Activated T-helper 1 cell treated with anti-CD3 and anti-CD28 coated beads, Interleukin-12 subunit alpha, Interleukin-12 subunit beta, Interleukin-2, Interleukin-4 antibody, amounts not matched to agents 30 ng/mL and 10 ng/mL and 1 ng/mL, durations not matched to agents 14 hours and 24 hours and 36 hours (primary cell): ENCODE measurements around the gene USP20. TPM values are rescaled to one million over a fixed set of nuclear protein-coding genes. Genes with fewer than 3 reads are reported as not detected.
A peak's percentile ranks its signal among the peaks of the same experiment; 100 is the strongest.

Experiments
- DNase-seq: peaks from one replicate; pipeline ENCODE4 v3.0.0; 2021; ENCODE audit warnings: low spot score
- H3K27ac Mint-ChIP-seq: one replicate; pipeline ENCODE4 v1.8.0; 2021; ENCODE audit warnings: mild to moderate bottlenecking, mixed read lengths
- H3K27me3 Mint-ChIP-seq: one replicate; pipeline ENCODE4 v1.8.0; 2022; ENCODE audit warnings: mild to moderate bottlenecking, moderate library complexity, mixed read lengths; ENCODE audit not compliant: insufficient read depth
- H3K36me3 Mint-ChIP-seq: one replicate; pipeline ENCODE4 v1.8.0; 2021; ENCODE audit warnings: low read depth, mixed read lengths
- H3K4me1 Mint-ChIP-seq: one replicate; pipeline ENCODE4 v1.8.0; 2021; ENCODE audit warnings: low read depth, mixed read lengths
- H3K4me3 Mint-ChIP-seq: one replicate; pipeline ENCODE4 v1.8.0; 2021; ENCODE audit warnings: mild to moderate bottlenecking, moderate library complexity, mixed read lengths
- H3K9me3 Mint-ChIP-seq: one replicate; pipeline ENCODE4 v1.8.0; 2021; ENCODE audit warnings: mixed read lengths
- intact Hi-C: fragments of 100-400 bp; cut with micrococcal nuclease; formaldehyde crosslinking; loops from one replicate; pipeline ENCODE4 v1.15.1; 2024
- total RNA-seq: library from RNA; stranded (reverse); gene quantifications from 2 replicates; pipeline ENCODE4 v1.2.3, GENCODE V29; 2022

Gene USP20
- total RNA-seq, 1 donor from 2014 or later = 50.2 TPM

DNA sequence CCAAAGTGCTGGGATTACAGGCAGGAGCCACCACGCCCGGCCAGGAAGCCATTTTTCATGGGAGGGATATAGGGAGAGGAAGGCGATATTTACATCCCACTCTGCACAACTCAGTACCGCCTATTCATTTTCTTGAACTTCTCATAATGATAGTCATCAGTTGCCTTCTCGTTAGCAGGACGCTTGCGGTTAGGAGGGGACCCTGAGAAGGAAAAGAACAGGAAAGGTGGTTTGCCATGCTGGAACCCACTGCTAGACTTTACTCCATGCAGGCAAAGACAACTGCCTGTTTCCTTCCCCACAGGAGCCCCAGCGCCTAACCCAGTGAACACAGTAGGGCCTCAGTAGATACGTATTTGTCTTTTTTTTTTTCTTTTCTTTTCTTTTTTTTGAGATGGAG is 7.2 kb upstream of the USP20 start:
- Mint-ChIP-seq H3K36me3 (peaks cover 33% of the 10 kb centered on the region), H3K9me3 (no peaks in the 10 kb centered on the region), H3K27me3 (no peaks in the 10 kb centered on the region), H3K4me1 (peaks cover 2% of the 10 kb centered on the region), H3K4me3 (no peak overlapping the region), H3K27ac (no peak overlapping the region)
- intact Hi-C loops = no loop called here
- DNase-seq = no peak

- H3K27me3 Mint-ChIP-seq = no peaks in the 10 kb centered on the region
- H3K4me1 Mint-ChIP-seq = peaks cover 8% of the 10 kb centered on the region
- no peaks in the 10 kb centered on the region for H3K9me3 Mint-ChIP-seq
- H3K4me3 Mint-ChIP-seq = no peak overlapping the region
- no peak for DNase-seq
- H3K27ac Mint-ChIP-seq = no peak overlapping the region
- intact Hi-C loops = no loop called here
- peaks cover 37% of the 10 kb centered on the region for H3K36me3 Mint-ChIP-seq
Measured at GRCh38 chr9:129828969-129829368, 6.3 kb upstream of the USP20 start.

DNA sequence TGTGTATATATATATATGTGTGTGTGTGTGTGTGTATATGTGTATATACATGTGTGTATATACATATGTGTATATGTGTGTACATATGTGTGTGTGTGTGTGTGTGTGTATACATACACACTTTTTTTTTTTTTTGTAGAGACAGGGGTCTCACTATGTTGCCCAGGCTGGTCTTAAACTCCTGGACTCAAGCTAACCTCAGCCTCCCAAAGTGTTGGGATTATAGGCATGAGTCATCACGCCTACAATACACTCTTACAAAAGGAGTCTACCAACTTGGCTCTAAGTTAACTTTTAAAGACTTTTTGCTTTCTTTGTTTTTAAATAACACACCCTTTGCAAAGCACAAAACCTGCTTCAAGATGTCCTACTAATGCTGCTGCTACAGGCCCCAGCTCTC is 2.3 kb upstream of the USP20 start:
- peaks cover 44% of the 10 kb centered on the region for H3K36me3 Mint-ChIP-seq
- H3K27me3 Mint-ChIP-seq = no peaks in the 10 kb centered on the region

GRCh38 chr9:129834489-129835127 is 650 bp upstream of the USP20 start:
- peaks cover 46% of the 10 kb centered on the region for H3K4me1 Mint-ChIP-seq
- intact Hi-C loops = loop anchor here (1.0 to 5.0 kb wide), 9 partner anchors 10 to 408 kb away; partner anchors contain the start of genes ASB6, FNBP1, TOR1A and TOR1B
- peak; percentile 17 for DNase-seq
- H3K9me3 Mint-ChIP-seq = no peaks in the 10 kb centered on the region
- H3K36me3 Mint-ChIP-seq = peaks cover 37% of the 10 kb centered on the region
- H3K4me3 Mint-ChIP-seq = peak overlapping the region; percentile 97
- no peaks in the 10 kb centered on the region for H3K27me3 Mint-ChIP-seq
- peak overlapping the region; percentile 99 for H3K27ac Mint-ChIP-seq

More for the DNA sequence above, 2.3 kb upstream of the USP20 start:
- Mint-ChIP-seq H3K9me3 (no peaks in the 10 kb centered on the region), H3K4me1 (peaks cover 33% of the 10 kb centered on the region), H3K27ac (peak overlapping the region; percentile 8), H3K4me3 (peak overlapping the region; percentile 97)
- intact Hi-C loops = no loop called here
- DNase-seq = no peak

DNA sequence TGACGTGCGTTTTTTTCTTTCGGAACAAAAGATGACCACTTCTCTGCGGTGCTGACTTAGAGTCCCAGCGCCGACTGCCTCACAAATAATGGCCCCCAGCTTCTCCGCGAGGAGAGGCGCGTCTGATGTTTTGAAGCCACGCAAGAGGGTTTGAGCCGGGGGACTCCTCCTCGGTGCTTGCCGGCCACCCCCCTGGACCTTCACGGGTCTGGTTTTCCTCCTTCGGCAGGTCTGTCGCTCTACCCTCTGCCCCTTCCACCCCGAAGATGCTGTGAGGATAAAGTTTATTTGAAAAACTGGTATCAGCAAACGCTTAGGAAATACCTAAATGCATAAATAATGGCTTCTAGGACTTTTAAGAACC is 584 bp downstream of the USP20 start:
- Mint-ChIP-seq H3K36me3 (peaks cover 32% of the 10 kb centered on the region), H3K4me3 (peak overlapping the region; percentile 96), H3K27me3 (no peaks in the 10 kb centered on the region), H3K27ac (peak overlapping the region; percentile 94), H3K9me3 (no peaks in the 10 kb centered on the region), H3K4me1 (peaks cover 54% of the 10 kb centered on the region)
- intact Hi-C loops = loop anchor here (1.0 to 5.0 kb wide), 9 partner anchors 12 to 406 kb away; partner anchors contain the start of genes ASB6, FNBP1, TOR1A and TOR1B
- no peak for DNase-seq

DNA sequence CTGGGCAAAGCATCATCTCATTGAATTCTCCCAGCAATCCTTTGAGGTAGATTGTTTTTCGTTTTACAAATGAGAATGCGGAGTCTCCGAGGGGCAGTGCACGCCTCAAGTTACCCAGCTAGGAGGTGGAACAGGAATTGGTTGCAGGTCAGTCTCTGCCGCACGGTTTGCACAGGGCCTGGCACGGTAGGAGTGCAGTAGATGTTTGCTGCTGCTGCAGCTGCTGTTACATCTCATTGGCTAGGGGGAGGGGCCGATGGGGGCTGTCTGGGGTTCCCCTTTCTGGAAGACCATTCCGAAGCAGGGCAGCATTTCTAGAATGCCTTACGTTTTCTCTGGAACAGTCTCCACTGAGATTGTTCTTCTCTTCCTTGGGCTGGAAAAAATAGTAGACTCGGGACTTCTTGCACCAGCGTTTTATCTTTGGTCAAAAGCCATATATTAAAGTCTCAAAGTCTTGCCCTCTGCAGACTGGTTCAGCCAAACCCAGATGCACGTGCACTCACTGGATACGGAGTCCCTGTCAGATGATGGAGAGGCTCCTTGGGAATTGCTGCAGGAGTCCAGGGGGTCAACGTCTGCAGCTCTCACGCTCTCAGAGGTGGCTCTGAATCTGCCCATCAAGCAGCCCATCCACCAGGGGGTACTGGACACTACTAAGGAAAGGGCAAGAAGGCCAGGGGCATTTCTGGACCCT is 1.2 kb downstream of the USP20 start:
- Mint-ChIP-seq H3K9me3 (no peaks in the 10 kb centered on the region), H3K27me3 (no peaks in the 10 kb centered on the region), H3K36me3 (peaks cover 33% of the 10 kb centered on the region), H3K27ac (peak overlapping the region; percentile 94), H3K4me1 (peaks cover 60% of the 10 kb centered on the region), H3K4me3 (peak overlapping the region; percentile 96)
- intact Hi-C loops = loop anchor here (5.0 kb wide), 3 partner anchors 206 to 406 kb away; partner anchors contain the start of gene FNBP1
- peak; percentile 30 for DNase-seq

- peak; percentile 31 for DNase-seq
- Mint-ChIP-seq H3K4me3 (peak overlapping the region; percentile 77), H3K36me3 (peaks cover 24% of the 10 kb centered on the region), H3K27ac (peak overlapping the region; percentile 94), H3K9me3 (no peaks in the 10 kb centered on the region), H3K27me3 (no peaks in the 10 kb centered on the region), H3K4me1 (peaks cover 55% of the 10 kb centered on the region)
- intact Hi-C loops = loop anchor here (5.0 kb wide), 3 partner anchors 204 to 404 kb away; partner anchors contain the start of gene FNBP1
Measured at GRCh38 chr9:129838707-129839259, 3.5 kb downstream of the USP20 start.

DNA sequence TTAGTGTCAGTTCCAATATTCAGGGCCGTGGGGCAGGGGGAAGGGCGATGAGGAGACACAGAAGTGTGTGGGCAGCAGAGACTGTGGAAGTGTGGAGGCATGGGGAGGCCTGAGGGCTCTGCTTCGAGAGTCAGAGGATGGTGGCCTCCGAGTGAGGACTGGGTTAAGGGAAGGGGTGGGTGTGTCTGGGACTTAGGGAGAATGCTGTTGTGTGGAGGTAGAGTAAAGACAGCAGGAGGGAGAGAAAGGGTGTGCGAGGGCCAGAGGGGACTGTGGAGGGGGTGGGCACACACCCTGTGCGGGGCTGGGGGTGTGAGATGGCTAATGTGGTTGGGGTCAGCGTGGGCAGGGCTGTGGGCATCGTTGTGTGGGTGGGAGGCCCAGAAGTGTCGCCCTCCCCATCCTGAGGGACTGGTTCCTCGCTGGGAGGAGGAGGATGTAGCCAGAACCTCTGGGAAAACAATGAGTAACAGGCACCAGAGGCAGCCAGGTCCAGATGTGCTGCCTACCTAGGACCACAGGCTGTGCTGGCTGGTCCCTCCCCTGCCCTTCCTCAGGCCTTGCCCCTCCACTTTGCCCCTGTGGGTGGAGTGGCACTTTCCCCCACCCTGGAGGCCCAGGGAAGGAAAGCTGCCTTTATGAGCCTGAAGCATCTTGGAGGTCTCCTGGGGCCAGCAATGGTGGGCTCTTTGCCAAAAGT is 4.2 kb downstream of the USP20 start:
- H3K27me3 Mint-ChIP-seq = no peaks in the 10 kb centered on the region
- H3K9me3 Mint-ChIP-seq = no peaks in the 10 kb centered on the region
- H3K27ac Mint-ChIP-seq = peak overlapping the region; percentile 94
- H3K4me3 Mint-ChIP-seq = peak overlapping the region; percentile 77
- intact Hi-C loops = loop anchor here (5.0 kb wide), 3 partner anchors 203 to 403 kb away; partner anchors contain the start of gene FNBP1
- H3K4me1 Mint-ChIP-seq = peaks cover 48% of the 10 kb centered on the region
- H3K36me3 Mint-ChIP-seq = peaks cover 23% of the 10 kb centered on the region
- no peak for DNase-seq

DNA sequence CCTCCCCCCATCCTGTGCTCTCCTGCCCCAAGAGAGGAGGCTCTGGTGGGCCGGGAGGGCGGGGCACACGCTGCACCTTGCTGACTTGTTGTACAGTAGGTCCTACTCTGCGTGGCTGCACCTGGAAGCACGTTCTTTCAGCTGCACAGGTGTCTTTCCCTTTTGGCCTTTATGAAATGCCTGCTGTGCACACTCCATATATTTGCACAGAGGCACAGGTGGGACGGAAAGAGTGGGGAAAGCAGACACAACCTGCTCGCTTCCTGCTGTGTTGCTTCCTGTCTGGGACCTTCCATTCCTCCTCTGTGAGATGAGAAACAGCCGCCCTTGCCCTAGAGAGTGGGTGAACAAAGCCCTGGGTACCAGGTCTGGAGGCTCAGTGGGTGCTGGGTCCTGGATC is 4.8 kb downstream of the USP20 start:
- intact Hi-C loops = no loop called here

GRCh38 chr9:129841071-129841470 is 5.8 kb downstream of the USP20 start:
- H3K27ac Mint-ChIP-seq = no peak overlapping the region
- no peak for DNase-seq
- H3K9me3 Mint-ChIP-seq = no peaks in the 10 kb centered on the region
- no peak overlapping the region for H3K4me3 Mint-ChIP-seq
- intact Hi-C loops = no loop called here
- H3K4me1 Mint-ChIP-seq = peaks cover 58% of the 10 kb centered on the region
- peaks cover 23% of the 10 kb centered on the region for H3K36me3 Mint-ChIP-seq
- H3K27me3 Mint-ChIP-seq = no peaks in the 10 kb centered on the region

More for the DNA sequence above, 4.8 kb downstream of the USP20 start:
- Mint-ChIP-seq H3K9me3 (no peaks in the 10 kb centered on the region), H3K4me3 (no peak overlapping the region), H3K27ac (peak overlapping the region; percentile 94), H3K27me3 (no peaks in the 10 kb centered on the region), H3K36me3 (peaks cover 20% of the 10 kb centered on the region), H3K4me1 (peaks cover 53% of the 10 kb centered on the region)
- no peak for DNase-seq

DNA sequence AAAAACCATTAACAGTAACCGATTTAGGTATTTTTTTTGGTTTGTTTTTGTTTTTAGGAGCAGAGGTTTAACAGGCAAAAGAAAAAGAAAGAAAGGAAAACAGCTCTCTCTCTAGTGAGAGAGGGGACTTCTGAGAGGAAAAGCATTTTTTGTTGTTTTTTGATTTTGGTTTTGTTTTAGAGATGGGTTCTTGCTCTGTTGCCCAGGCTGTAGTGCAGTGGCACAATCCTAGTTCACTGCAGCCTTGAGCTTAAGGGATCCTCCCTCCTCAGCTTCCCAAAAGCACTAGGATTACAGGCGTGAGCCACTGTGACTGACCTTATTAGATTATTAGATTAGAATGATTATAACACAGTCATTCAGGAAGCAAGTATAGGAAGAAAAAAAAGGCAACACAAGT is 10.1 kb downstream of the USP20 start:
- H3K27me3 Mint-ChIP-seq = no peaks in the 10 kb centered on the region
- DNase-seq = no peak
- no peaks in the 10 kb centered on the region for H3K9me3 Mint-ChIP-seq
- peaks cover 14% of the 10 kb centered on the region for H3K36me3 Mint-ChIP-seq
- H3K4me1 Mint-ChIP-seq = peaks cover 22% of the 10 kb centered on the region
- H3K27ac Mint-ChIP-seq = peak overlapping the region; percentile 91
- H3K4me3 Mint-ChIP-seq = peak overlapping the region; percentile 41
- intact Hi-C loops = no loop called here

GRCh38 chr9:129848712-129849441 is 13.6 kb downstream of the USP20 start:
- Mint-ChIP-seq H3K4me1 (peaks cover 24% of the 10 kb centered on the region), H3K27me3 (no peaks in the 10 kb centered on the region), H3K9me3 (no peaks in the 10 kb centered on the region), H3K27ac (peak overlapping the region; percentile 13), H3K36me3 (peaks cover 28% of the 10 kb centered on the region), H3K4me3 (no peak overlapping the region)
- intact Hi-C loops = no loop called here
- no peak for DNase-seq
